ENCODE results near the gene TAF9.

DNA sequence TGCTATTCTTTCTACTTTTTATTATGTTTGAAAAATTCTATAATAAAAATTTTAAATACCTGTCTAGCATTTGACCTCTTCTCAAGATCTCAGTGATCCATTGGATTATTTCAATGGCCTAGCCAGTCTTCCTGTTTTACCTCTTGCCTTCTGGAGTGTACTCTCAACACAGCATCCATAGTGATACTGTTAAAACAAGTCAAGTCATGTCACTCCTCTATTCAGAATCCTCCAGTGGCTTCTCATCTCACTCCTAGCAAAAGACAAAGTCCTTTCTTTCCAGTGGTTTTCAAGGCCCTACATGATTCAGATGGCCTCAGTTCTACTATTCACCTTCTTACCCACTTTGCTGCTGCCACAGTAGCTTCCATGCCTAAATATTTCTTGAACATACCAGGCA lies 47.4 kb upstream of the TAF9 start:
- no peak for TF ChIP-seq POLR2A (IDR thresholded peaks at IDR 0.05)
- TF ChIP-seq, protein P1, sequence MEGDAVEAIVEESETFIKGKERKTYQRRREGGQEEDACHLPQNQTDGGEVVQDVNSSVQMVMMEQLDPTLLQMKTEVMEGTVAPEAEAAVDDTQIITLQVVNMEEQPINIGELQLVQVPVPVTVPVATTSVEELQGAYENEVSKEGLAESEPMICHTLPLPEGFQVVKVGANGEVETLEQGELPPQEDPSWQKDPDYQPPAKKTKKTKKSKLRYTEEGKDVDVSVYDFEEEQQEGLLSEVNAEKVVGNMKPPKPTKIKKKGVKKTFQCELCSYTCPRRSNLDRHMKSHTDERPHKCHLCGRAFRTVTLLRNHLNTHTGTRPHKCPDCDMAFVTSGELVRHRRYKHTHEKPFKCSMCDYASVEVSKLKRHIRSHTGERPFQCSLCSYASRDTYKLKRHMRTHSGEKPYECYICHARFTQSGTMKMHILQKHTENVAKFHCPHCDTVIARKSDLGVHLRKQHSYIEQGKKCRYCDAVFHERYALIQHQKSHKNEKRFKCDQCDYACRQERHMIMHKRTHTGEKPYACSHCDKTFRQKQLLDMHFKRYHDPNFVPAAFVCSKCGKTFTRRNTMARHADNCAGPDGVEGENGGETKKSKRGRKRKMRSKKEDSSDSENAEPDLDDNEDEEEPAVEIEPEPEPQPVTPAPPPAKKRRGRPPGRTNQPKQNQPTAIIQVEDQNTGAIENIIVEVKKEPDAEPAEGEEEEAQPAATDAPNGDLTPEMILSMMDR (IDR thresholded peaks at IDR 0.05), result no peak

Measured in right lobe of liver (tissue), 4 donors.